RPMI8226 (cell line): ENCODE data around the gene GMPPB.
A peak's percentile ranks its signal among the peaks of the same experiment; 100 is the strongest.

Experiments
- DNase-seq: peaks from one replicate; pipeline ENCODE4 v3.0.0-alpha.2; 2015

GMPPB gene

DNA sequence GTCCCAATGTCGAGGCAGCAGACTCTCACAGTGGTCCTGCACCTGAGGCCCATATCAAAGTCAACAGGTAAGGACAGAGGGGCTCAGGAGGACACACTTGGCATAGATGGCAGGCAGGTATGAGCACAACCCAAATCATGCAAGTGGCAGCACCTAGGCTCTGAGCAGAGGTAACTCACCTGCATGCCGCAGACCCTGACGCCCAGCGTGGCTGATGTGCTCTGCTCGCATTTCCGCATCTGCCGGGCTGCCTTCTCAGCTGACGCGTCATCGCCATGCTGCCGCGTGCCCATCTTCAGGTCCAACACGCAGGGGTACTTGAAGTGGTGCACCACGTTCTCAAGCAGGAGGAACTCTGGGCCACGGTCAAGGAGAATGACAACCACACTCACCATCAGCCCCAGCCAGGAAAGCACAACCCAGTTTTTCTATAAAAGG lies 4.2 kb upstream of the GMPPB start:
- no peak for DNase-seq

DNA sequence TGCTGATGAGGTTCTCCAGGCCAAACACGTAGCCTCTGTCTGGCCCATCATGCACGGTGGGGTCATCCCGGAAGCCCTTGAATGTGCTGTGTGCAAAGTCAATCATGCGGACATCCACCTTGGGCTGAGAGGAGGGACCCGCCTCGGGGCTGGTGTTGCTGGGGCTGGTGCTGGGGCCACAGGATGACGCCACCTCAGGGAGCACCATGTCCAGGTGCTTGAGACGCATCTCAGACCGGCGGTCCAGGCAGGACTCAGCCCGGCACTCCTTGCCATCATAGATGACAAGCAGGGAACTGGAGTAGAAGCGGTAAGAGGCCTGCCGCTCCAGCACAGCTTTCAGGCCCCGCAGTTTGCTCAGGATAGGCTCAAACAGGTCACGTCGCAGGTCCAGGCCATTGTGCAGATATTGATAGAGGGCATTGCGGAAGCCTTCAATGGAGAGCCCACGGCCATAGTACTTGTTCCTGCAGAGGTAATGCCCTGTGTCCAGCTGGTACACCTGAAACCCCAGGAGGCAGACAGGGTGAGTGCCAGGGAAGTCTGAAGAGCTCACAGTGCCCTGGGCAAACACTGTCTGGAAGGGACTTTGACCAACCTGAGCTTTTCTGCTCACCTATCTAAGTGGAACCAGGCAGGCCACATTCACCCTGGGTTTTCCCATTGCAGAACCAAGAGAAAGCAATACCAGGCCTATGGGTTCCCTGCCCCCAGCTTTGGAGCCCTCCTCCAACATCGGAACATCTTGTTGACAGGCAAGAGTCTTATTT lies 3.6 kb upstream of the GMPPB start:
- no peak for DNase-seq

DNA sequence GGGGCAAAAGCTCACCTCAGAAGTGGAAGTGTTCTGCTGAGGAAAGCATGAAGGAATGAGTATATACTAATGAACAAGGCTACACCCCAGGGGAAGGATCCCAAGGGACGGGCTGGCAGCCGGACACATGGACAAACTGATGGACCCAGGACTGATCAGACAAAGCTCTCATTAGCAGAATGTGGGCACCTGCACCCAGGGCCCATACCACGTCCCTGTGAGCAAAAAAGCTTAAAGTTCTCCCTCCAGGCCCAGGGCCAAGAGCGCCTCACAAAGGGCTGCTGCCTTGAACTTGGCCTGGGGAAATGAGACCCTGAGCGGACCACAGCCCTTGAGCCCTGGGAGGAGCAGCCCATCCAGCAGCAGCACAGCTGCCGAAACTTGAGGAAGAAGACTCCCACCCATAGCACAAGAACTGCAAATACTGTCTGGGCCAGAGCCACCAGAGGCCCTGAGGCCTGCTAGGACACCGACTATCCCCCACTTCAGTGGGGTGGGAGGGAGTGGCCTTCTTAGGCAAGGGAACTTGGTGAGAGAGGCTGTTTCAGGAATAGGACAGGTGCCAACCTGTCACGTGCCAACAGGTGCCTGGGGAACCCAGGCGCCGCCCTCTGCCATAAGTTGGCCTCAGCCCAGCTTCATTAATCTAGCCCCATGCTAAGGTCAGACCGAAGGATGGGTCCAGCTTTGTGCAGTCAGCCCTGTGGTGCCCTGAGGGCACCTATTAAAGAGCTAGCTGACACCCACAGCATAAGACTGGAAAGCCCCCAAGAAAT lies 2.3 kb upstream of the GMPPB start:
- peak; percentile 21 for DNase-seq

DNA sequence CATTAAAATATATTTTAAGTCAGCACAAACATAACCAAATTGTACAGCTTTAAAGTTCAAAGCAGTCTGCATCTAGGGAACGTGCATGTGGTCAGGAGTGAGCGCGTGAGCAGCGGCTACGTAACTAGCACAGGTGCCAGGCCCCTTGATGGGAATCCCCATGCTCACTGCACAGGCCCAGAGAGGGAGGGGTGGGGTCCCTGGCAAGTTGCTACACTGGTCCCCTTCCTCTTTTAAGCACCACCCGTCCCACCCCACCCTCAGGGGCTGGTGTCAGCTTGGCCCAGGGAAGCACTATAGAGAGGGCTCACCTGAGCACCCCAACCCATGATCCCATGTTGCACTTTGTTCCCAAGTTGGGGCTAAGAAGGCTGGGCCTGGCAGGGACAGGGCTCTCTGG lies 835 bp upstream of the GMPPB start:
- peak; percentile 42 for DNase-seq

DNA sequence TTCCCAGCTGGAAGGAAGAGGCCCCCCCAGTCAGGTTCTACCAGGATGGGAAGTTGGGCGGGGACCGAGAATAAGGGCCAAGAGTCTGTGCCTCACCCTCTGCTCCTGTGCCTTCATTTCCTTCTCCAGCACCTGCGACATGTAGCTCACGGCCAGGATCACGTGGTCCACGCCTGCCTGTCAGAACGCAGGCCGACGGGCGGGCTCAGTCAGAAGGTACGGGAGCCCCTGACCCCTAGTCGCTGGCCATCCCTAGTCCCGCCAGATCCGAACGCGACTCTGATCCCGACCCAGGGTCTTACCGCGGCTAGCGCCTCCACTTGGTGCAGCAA lies 489 bp downstream of the GMPPB start:
- peak; percentile 74 for DNase-seq

DNA sequence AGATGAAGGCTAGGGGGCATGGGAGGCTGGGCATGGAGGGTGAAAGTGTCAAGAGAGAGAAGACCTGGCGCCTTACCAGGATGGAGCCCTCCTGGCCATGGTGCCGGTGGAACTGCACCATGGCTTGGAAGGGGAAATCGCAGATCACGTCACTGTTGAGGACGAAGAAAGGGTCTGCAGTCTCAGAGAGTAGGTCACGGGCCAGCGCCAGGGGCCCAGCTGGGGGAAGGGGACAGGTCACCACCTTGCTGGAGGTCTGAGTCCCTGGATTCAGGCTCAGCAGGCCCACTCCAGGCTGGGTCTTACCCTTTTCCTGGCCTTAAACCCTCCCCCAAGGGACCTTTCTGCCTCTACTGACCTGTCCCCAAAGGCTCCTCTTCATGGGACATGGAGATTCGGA lies 855 bp downstream of the GMPPB start:
- DNase-seq: no peak

DNA sequence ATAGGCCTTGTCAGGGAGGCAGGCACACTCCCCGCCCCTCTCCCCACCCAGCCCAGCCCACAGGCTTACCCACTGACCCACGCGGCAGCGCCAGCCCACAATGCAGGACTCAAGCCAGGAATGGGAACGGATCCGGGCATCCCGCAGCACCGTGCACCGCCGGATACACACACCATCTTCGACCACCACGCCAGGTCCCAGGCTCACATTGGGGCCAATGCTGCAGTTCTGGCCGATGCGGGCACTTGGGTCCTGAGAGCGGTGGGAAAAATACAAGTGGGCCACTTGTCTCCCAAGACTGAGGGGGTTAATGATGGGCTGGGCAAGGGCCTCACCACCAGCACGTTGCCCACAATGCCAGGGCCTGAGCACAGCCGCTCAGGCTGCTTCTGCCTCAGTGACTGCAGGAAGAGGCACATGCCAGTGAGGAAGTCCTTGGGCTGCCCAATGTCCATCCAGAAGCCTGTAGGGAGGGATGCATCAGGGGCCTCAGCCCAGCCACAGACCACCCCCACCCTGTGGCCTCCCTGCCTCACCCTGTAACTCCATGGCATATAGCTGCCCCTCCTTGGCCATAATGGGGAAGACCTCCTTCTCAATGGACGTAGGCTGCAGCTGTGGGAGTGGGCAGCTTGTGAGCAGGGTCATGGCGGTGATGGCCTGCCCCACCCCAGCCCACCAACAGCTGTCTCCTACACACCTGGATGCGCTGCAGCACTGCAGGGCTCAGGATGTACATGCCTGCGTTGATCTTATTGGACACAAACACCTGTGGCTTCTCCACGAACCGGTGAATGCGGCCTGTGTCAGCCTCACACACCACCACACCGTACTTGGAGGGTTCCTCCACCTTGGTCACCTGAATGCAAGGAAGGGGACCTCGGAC lies 1.6 kb downstream of the GMPPB start:
- DNase-seq: no peak

DNA sequence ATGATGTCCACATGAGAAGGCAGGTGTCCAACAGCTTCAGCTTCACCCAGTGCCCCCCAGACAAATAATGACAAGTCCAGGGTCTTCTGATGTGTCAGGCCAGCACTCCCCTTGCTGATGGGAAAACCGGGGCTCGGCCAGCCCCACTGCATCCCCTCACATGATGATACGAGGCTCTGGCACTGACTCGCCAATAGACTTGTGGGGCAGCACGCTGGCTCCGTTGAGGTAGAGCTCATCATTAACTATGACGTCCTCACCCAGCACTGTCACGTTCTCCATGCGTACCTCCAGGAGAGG lies 2.2 kb downstream of the GMPPB start:
- DNase-seq: no peak

DNA sequence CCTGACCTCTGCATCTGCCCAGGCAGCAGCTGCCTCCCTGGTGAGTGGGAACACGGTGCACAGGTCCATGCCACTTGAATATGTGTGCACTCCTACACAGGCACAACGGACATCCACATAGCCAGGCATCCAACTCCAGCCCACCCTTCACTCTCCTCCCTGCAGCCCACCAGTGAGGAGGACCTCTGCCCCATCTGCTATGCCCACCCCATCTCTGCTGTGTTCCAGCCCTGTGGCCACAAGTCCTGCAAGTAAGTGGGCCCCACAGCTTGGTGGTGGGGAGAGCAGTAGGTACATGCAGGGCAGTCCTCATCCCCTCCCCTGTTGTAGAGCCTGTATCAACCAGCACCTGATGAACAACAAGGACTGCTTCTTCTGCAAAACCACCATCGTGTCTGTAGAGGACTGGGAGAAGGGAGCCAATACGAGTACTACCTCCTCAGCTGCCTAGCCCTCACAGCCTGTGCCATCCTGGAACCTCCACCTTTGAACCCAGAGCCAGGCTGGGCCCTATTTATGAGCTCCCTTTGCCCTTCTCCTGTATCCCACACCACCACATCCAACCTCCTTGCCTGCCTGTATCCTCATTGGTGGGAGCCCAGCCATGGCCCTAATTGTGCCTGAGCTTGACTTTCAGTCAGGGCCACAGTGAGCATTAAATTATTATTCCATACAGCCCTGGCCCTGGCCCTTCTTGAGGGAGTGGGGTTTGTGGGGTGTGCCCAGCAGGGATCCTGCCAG lies 2.7 kb downstream of the GMPPB start:
- DNase-seq: no peak

DNA sequence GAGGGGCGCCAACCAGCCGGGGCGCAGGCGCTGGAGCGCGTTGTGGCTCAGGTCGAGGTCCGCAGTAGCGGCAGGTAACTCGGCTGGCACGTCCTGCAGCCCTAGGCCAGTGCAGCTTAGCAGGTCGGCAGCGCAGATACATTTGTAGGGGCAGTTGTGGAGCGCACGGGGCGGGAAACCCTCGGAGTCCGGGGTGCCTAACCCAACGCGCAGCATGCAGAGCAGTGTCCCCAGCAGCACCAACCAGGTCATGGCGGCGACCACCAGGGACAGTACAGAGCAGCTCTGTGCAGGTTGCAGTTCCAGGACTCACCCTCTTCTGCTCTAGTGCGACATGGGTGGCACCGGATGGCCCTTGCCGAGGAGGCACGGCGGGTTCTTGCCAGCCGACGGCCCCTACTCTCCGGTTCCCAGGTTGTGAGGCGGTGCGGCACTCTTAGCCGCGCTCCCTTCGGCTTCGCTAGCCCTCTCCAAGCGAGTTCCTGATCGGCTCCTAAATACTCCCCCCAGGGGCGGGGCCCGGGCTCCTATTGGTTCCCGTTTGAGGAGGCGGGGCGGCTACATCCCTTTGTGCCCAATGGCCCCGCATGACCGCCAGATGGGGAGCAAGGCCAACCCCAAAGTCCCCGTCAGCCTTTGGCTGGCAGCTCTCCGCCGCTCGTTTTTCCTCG lies 4.4 kb downstream of the GMPPB start, which contains the start of gene AMIGO3:
Gene AMIGO3, minus strand, starts transcription at position 471 of the 671 bp plus-strand sequence. Its CDS starts 219 bp downstream, at position 252.
- peak; percentile 70 for DNase-seq

DNA sequence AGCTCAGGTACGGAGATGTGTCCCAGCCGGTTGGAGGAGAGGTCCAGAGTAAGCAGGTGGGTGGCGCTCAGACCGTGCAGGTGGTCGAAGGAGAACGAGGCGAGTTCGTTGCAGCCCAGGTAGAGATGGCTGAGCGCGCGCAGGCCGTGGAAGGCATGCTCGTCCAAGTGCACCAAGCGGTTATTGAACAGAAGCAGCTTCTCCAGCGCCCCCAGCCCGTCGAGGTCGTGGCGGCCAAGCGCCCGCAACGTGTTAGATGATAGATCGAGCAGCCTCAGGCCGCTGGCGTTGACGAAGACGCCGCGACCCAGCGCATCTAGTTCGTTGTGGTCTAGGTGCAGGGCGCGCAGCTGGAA lies 4.9 kb downstream of the GMPPB start:
- DNase-seq: no peak

DNA sequence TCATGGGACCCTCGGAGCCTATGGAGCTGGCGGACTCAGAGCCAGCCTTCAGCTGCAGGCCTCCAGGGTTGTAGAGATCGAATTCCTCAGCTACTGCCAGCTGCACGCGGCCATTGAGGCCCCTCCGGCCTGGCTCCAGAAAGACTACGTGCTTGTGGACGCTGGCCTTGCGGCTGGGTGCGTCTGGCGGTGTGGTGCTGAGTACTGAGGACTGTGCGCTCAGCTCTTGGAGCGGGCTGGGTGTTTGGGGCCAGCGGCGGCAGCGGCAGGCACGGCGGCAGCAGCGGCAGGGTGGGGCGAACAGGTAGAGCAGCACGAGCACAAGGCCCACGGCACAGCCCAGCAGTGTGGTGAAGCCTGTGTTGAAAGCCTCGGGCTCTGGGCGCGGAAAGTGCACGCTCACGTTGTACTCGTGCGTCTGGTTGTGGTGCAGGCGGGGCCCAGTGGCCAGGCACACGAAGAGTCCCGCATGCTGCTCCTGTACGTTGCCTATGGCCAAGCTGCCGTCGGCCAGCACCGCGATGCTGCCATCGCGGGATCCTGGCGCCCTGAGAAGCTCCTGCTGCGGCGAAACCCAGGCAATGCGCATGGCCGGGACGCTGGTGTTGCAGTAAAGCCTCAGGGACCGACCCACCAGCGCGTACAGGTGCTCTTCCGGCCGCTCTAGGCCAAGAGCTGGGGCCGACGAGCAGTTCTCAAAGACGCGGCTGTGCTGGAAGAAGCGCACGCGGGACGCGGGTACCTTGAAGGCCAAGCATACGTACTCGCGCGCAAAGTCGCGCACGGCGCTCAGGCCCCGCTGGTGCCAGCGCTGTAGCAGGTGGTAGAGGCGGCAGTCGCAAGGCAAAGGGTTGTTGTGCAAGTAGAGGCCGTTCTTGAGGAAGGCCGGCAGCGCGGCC lies 5.5 kb downstream of the GMPPB start:
- peak; percentile 13 for DNase-seq

DNA sequence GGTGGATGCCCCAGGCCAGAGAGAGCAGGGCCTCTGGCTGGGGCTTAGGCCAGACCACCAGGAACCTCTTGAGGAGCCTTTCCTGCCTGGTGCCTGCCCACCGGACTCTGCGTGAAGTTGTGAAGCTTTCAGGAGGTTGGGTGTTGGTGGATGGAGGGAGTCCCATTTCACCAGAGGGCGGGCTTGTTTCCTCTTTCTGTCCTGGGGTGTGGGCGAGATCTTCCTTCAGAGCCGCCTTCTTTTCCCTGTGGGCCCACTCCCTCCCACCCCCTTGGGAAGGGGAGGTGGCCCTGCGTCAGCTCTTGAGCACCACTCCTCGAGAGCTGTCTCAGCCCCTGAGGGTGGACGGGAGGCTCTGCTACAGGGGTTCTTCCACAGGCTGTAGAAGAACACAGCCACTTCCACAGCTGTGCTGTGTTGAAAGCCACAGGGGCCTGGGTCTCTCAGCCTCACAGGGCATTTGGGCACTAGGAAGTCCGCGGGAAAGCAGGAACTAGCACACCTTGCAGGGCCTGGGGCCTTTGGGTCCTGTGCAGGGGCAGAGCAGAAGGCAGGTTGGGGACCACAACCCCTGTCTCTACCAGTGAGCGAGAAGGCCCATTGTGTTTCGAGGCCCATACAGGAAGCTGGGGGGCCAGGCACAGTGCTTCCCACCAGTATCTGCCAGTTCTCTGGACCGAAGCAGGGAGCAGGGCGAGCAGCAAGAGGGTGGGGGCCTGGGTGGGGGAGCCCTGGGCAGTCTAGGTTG lies 6.4 kb downstream of the GMPPB start:
- DNase-seq: no peak

DNA sequence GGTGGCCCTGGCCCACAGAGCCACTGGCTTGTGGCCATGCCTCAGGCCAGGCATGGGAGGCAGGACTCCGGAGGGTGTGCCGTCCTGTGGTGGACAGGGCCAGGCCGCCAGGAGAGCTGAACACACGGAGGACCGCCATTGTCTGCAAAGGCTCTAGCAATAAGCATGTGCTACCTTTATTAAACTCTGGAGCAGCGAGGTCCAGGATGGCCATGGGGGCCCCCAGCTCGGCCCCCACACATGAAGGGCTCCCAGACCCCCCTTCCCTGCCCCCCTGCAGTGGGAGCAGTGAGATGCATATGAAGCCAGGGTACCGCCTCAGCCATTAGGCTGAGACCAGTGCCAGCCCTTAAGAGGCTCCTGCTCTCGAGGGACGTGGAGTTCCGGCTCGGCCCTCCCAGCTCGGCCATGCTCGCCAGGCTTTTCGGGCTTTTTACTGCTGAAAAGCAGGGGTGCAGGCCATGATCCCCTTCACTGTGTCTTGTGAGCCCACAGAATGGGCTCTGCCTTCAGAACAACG lies 7.0 kb downstream of the GMPPB start:
- no peak for DNase-seq

DNA sequence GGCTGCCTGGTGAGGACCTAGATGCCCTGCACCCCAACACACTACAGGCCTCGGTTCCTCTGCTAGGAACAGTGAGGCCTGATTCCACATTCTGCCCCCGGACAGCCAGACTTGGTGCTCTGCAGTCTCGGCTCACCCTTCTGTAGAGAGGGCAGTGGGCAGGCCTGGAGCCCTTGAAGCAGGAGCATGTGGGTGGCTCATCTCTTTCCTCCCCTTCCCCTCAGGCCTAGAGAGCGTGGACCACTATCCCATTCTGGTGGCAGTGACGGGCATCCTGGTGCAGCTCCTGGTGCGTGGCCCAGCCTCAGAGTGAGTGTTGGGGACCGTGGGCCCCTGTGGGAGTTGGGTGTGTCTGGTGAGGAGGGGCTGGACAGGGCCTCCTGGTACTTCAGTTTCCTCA lies 7.6 kb downstream of the GMPPB start:
- no peak for DNase-seq

DNA sequence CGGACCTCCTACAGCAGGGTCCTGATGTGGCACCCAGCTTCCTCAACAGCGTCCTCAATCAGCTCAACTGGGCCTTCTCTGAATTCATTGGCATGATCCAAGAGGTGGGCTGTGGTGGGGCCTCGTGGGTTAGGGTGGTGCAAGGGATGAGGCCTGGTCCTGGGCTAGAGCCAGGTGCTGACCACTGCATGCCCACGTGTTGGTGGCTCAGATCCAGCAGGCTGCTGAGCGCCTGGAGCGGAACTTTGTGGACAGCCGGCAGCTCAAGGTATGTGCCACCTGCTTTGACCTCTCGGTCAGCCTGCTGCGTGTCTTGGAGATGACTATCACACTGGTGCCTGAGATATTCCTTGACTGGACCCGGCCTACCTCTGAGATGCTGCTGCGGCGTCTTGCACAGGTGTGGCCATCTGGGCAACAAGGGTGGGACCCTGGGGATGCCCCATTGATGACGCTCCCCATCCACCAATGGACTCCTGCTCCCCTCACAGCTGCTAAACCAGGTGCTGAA lies 8.1 kb downstream of the GMPPB start:
- DNase-seq: no peak

DNA sequence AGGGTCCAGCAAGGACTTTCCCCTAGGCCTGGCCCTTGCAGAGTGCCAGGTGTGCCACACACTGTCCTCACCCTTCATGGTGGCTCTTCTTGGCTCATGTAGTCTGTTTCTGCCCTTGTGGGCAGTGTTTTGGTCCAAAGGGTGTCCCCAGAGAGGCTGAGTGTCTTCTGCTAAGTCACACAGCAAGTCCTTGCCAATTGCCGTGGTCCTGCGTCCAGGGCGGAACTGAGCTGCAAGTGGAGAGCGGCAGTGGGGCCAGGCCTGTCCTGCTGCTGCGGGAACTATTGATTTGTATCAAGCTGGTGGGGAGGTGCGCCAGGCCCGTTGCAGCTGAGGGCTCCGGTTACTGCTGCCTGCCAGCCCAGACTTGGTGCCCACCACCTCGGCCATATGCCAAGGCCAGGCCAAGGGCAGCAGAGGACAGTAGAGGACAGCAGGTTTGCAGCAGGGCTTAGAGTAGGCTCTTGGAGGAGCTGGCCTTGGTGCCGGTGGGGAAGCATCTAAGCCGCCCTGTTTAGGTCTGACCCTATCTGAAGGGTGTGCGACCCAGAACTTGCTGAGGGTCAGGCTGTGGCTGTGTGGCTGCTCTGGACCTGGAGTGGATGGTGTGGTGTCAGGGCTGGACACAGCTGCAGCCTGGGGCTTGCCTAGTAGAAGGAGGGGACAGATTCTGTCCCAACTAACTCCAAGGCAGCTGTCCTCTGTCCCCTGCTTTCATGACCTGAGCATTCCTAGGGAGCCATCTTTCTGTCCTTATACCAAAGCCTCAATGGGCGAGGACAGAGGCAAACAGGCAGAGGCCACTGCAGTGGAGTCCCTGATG lies 8.8 kb downstream of the GMPPB start:
- DNase-seq: no peak

DNA sequence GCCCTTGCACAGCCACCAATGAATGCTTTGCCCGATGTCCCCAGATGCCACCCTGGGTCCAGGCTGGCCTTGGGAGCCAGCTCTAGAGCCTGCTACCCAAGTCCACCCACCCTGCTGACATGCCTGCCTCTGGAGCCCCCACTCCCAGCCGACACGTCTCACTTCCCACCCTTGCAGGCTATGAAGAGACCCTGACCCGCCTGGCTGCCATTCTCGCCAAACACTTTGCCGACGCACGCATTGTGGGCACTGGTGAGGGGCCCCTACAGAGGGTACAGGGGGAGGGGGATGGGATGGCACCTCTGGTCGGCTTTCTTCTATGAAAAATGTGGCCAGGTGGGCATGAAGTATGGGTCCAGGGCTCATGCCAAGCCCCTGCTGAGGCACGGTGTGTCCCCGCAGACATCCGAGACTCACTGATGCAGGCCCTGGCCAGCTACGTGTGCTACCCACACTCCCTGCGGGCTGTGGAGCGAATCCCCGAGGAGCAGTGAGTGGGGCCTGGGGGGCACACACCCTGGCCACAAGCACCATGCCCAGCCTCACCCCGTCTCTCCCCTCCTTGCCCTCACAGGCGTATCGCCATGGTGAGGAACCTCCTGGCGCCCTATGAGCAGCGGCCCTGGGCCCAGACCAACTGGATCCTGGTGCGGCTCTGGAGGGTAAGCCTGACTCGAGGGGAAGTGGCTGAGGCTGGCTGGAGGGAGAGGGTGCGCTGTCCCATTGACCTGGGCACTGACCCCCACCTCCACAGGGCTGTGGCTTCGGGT lies 10.2 kb downstream of the GMPPB start:
- no peak for DNase-seq
